Measurements from ENCODE around the gene SCARF2. TPM values are rescaled to one million over a fixed set of nuclear protein-coding genes. Genes with fewer than 3 reads are reported as not detected.

Gene SCARF2
- total RNA-seq, 1 experiment from 2014 or later, result 2.7 TPM

DNA sequence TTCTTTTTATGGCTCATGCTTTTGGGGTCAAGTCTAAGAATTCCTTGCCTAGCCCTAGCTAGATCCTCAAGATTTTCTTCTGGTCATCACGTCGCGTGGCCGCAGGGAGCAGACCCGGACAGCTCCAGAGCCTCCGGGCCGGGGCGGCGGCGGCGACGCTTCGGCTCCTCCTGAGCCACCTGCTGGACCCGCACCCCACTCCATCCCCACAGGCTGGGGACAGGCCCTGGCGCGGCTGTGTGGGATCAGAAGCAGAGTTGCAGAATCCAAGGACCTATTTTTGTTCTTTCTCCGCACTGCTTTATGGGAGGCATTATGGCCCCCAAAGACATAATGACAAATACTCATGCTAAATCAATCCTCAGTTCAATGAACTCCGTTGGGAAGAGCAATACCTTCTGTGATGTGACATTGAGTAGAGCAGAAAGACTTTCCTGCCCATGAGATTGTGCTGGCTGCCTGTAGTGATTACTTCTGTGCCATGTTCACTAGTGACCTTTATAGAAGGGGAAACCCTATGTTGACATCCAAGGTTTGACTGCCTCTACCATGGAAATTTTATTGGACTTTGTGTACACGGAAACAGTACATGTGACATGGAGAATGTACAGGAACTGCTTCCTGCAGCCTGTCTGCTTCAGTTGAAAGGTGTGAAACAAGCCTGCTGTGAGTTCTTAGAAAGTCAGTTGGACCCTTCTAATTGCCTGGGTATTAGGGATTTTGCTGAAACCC lies 12.4 kb upstream of the SCARF2 start:
- ChIA-PET POLR2A (ENCODE audit: unreplicated experiment) (no interaction called here), CTCF (no interaction called here)
- Histone ChIP-seq H3K9me3 (ENCODE audit: low read length) (no peaks in the 10 kb centered on the region), H3K4me3 (ENCODE audit: low read length) (no peak overlapping the region), H3K27me3 (ENCODE audit: low read length) (no peaks in the 10 kb centered on the region), H3K4me2 (ENCODE audit: low read length) (no peak overlapping the region), H3F3A (ENCODE audit: low read length, unreplicated experiment) (no peaks in the 10 kb centered on the region), H3K9ac (ENCODE audit: low read length) (no peak overlapping the region), H3K9me2 (replicated peaks; ENCODE audit: low read length) (no peaks in the 10 kb centered on the region), H4K20me1 (ENCODE audit: low read length) (no peaks in the 10 kb centered on the region), H3K4me1 (ENCODE audit: insufficient read depth, low read length) (no peaks in the 10 kb centered on the region), H3K79me2 (ENCODE audit: low read length) (no peaks in the 10 kb centered on the region), H3K27ac (ENCODE audit: low read length) (no peak overlapping the region), H3K36me3 (ENCODE audit: low read depth, low read length) (no peaks in the 10 kb centered on the region), H2AFZ (ENCODE audit: low read length) (no peak overlapping the region)
- intact Hi-C loops (cut with micrococcal nuclease), result no loop called here
- TF ChIP-seq, protein P1, sequence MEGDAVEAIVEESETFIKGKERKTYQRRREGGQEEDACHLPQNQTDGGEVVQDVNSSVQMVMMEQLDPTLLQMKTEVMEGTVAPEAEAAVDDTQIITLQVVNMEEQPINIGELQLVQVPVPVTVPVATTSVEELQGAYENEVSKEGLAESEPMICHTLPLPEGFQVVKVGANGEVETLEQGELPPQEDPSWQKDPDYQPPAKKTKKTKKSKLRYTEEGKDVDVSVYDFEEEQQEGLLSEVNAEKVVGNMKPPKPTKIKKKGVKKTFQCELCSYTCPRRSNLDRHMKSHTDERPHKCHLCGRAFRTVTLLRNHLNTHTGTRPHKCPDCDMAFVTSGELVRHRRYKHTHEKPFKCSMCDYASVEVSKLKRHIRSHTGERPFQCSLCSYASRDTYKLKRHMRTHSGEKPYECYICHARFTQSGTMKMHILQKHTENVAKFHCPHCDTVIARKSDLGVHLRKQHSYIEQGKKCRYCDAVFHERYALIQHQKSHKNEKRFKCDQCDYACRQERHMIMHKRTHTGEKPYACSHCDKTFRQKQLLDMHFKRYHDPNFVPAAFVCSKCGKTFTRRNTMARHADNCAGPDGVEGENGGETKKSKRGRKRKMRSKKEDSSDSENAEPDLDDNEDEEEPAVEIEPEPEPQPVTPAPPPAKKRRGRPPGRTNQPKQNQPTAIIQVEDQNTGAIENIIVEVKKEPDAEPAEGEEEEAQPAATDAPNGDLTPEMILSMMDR (conservative IDR thresholded peaks at IDR 0.05; ENCODE audit: low read depth, low read length), result no peak
- TF ChIP-seq EZH2 (IDR thresholded peaks at IDR 0.05; ENCODE audit: low read length, unreplicated experiment), result no peak
- ATAC-seq (no peak), DNase-seq (no peak)
- no TSS peak for BruUV-seq (replicated peaks)

GRCh38 chr22:20448630-20449029 lies 11.0 kb upstream of the SCARF2 start:
- Histone ChIP-seq H3F3A (ENCODE audit: low read length, unreplicated experiment) (no peaks in the 10 kb centered on the region), H3K9me3 (ENCODE audit: low read length) (no peaks in the 10 kb centered on the region), H3K9ac (ENCODE audit: low read length) (no peak overlapping the region), H4K20me1 (ENCODE audit: low read length) (no peaks in the 10 kb centered on the region), H3K36me3 (ENCODE audit: low read depth, low read length) (no peaks in the 10 kb centered on the region), H3K9me2 (replicated peaks; ENCODE audit: low read length) (no peaks in the 10 kb centered on the region), H3K27ac (ENCODE audit: low read length) (no peak overlapping the region), H3K27me3 (ENCODE audit: low read length) (no peaks in the 10 kb centered on the region), H2AFZ (ENCODE audit: low read length) (no peak overlapping the region), H3K4me1 (ENCODE audit: insufficient read depth, low read length) (no peaks in the 10 kb centered on the region), H3K4me2 (ENCODE audit: low read length) (no peak overlapping the region), H3K4me3 (ENCODE audit: low read length) (no peak overlapping the region), H3K79me2 (ENCODE audit: low read length) (no peaks in the 10 kb centered on the region)
- intact Hi-C loops (cut with micrococcal nuclease), result no loop called here
- DNase-seq, result no peak
- POLR2A ChIA-PET (ENCODE audit: unreplicated experiment), result no interaction called here
- ATAC-seq, result no peak
- no peak for TF ChIP-seq EZH2phosphoT487 (IDR thresholded peaks at IDR 0.05; ENCODE audit: borderline replicate concordance, low read length)
- TF ChIP-seq EZH2 (IDR thresholded peaks at IDR 0.05; ENCODE audit: low read length, unreplicated experiment), result no peak
- TF ChIP-seq, protein P1 (conservative IDR thresholded peaks at IDR 0.05; ENCODE audit: low read depth, low read length), result no peak
- no TSS peak for BruUV-seq (replicated peaks)
- CTCF ChIA-PET, result no interaction called here

- Histone ChIP-seq H3K9me2 (replicated peaks; ENCODE audit: low read length) (no peaks in the 10 kb centered on the region), H3K27me3 (ENCODE audit: low read length) (no peaks in the 10 kb centered on the region), H2AFZ (ENCODE audit: low read length) (no peak overlapping the region), H3K36me3 (ENCODE audit: low read depth, low read length) (no peaks in the 10 kb centered on the region), H3K4me1 (ENCODE audit: insufficient read depth, low read length) (no peaks in the 10 kb centered on the region), H3F3A (ENCODE audit: low read length, unreplicated experiment) (no peaks in the 10 kb centered on the region), H3K4me3 (ENCODE audit: low read length) (no peak overlapping the region), H3K79me2 (ENCODE audit: low read length) (no peaks in the 10 kb centered on the region), H3K27ac (ENCODE audit: low read length) (no peak overlapping the region), H4K20me1 (ENCODE audit: low read length) (no peaks in the 10 kb centered on the region), H3K9me3 (ENCODE audit: low read length) (no peaks in the 10 kb centered on the region), H3K4me2 (ENCODE audit: low read length) (no peak overlapping the region), H3K9ac (ENCODE audit: low read length) (no peak overlapping the region)
- DNase-seq, result no peak
- TF ChIP-seq, protein P1 (conservative IDR thresholded peaks at IDR 0.05; ENCODE audit: low read depth, low read length), result no peak
- TF ChIP-seq EZH2 (IDR thresholded peaks at IDR 0.05; ENCODE audit: low read length, unreplicated experiment) (no peak), EZH2phosphoT487 (IDR thresholded peaks at IDR 0.05; ENCODE audit: borderline replicate concordance, low read length) (no peak)
- ChIA-PET CTCF (no interaction called here), POLR2A (ENCODE audit: unreplicated experiment) (no interaction called here)
- no peak for ATAC-seq
- no TSS peak for BruUV-seq (replicated peaks)
- intact Hi-C loops (cut with micrococcal nuclease), result no loop called here
These were observed 8.9 kb upstream of the SCARF2 start for GRCh38 chr22:20446383-20446970.

Data from PC-3 (cell line).